ENCODE data around the gene FHOD1.

GRCh38 chr16:67264277-67264676 lies 17.0 kb upstream of the FHOD1 start:
- TF ChIP-seq CTCF (IDR thresholded peaks at IDR 0.05) = no peak
- TF ChIP-seq POLR2A (IDR thresholded peaks at IDR 0.05) = no peak
